ENCODE measurements around the gene OR1D5. TPM values are rescaled to one million over a fixed set of nuclear protein-coding genes. Genes with fewer than 3 reads are reported as not detected.
"Not testable (repeated sequence)": the region's sequence is repeated elsewhere in the genome, so short reads cannot be mapped to it uniquely, and the experiment has no call there.

Gene OR1D5
- total RNA-seq, 1 experiment from 2014 or later, result not detected

DNA sequence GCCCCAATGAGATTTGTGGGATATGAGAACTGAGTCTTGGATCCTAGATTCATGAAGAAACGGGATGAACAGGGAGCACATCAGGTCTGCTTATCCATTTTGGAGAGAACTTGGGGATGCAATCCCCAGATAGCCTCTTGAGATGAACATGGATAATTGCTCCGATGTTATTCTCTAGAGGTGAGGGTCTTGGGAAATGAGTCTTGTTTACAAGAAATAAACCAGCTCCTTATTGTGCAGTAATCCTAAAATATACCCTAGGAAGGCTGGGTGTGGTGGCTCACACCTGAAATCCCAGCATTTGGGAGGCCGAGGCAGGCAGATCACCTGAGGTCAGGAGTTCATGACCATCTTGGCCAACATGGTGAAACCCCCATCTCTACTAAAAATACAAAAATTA lies 40.9 kb upstream of the OR1D5 start, which contains the start of gene OR1D2:
OR1D2 (minus strand) TSS at position 101 of the 400 bp plus-strand sequence. CDS start 11,426 bp downstream, outside the sequence.
- no peak within 1 kb of the TSS for H2BK12ac ChIP-seq (ENCODE audit: insufficient read length, low read depth, low read length)
- H3K18ac ChIP-seq (ENCODE audit: insufficient read length, low read depth, low read length), result no peak within 1 kb of the TSS
- no peak within 1 kb of the TSS for H2BK20ac ChIP-seq (ENCODE audit: low read depth, low read length, poor library complexity, severe bottlenecking)
- H3K79me1 ChIP-seq (ENCODE audit: insufficient read depth, low read depth, low read length, poor library complexity, severe bottlenecking), result no peaks in the 10 kb centered on the region
- H2BK5ac ChIP-seq (ENCODE audit: insufficient read length, low read length), result no peak within 1 kb of the TSS
- no peak for DNase-seq
- Mint-ChIP-seq H3K4me1 (no peaks in the 10 kb centered on the region), H3K4me3 (no peak within 1 kb of the TSS), H3K27me3 (ENCODE audit: low read depth) (no peaks in the 10 kb centered on the region; the same call in 1 of the 2 replicates), H3K27ac (no peak within 1 kb of the TSS), H3K9me3 (peaks cover 68 to 87% of the 10 kb centered on the region in 2 experiments), H3K36me3 (ENCODE audit: insufficient read depth in 1 of 3, low read depth in 3 of 3) (peaks cover 0 to 30% (median 0%) of the 10 kb centered on the region in 3 experiments; a peak in 3 of 7 replicates)
- no peak within 1 kb of the TSS for H3K23ac ChIP-seq (ENCODE audit: insufficient read length, low read depth, low read length)
- H3K9me3 ChIP-seq (ENCODE audit: control insufficient read depth, low read depth, low read length), result peaks cover 64% of the 10 kb centered on the region
- no peak within 1 kb of the TSS for H3K9ac ChIP-seq (ENCODE audit: extremely low read depth, insufficient read length, low read length)
- no peak within 1 kb of the TSS for H2AK5ac ChIP-seq (ENCODE audit: insufficient read length, low read length)
- H3K4ac ChIP-seq (ENCODE audit: low read depth, low read length), result no peak within 1 kb of the TSS
- H3K27ac ChIP-seq (ENCODE audit: insufficient read length, low read depth, low read length), result no peak within 1 kb of the TSS
- H3K56ac ChIP-seq (ENCODE audit: insufficient read length, low read depth, low read length), result no peak within 1 kb of the TSS
- H3K27me3 ChIP-seq (ENCODE audit: insufficient read depth, low read length), result no peaks in the 10 kb centered on the region; the same call in 1 of the 2 replicates
- no peak within 1 kb of the TSS for H4K91ac ChIP-seq (ENCODE audit: insufficient read length, low read depth, low read length)
- H2BK15ac ChIP-seq (ENCODE audit: low read depth, low read length), result no peak within 1 kb of the TSS
- TF ChIP-seq, protein P1, sequence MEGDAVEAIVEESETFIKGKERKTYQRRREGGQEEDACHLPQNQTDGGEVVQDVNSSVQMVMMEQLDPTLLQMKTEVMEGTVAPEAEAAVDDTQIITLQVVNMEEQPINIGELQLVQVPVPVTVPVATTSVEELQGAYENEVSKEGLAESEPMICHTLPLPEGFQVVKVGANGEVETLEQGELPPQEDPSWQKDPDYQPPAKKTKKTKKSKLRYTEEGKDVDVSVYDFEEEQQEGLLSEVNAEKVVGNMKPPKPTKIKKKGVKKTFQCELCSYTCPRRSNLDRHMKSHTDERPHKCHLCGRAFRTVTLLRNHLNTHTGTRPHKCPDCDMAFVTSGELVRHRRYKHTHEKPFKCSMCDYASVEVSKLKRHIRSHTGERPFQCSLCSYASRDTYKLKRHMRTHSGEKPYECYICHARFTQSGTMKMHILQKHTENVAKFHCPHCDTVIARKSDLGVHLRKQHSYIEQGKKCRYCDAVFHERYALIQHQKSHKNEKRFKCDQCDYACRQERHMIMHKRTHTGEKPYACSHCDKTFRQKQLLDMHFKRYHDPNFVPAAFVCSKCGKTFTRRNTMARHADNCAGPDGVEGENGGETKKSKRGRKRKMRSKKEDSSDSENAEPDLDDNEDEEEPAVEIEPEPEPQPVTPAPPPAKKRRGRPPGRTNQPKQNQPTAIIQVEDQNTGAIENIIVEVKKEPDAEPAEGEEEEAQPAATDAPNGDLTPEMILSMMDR (conservative IDR thresholded peaks at IDR 0.05), result no peak
- H3K23me2 ChIP-seq (ENCODE audit: insufficient read length, low read depth, low read length, poor library complexity, severe bottlenecking), result no peaks in the 10 kb centered on the region
- no peak within 1 kb of the TSS for H3T11ph ChIP-seq (ENCODE audit: low read length)
- H2AFZ ChIP-seq (ENCODE audit: low read length), result no peak within 1 kb of the TSS
- H3K14ac ChIP-seq (ENCODE audit: insufficient read depth, low read length), result no peak within 1 kb of the TSS
- H3K79me2 ChIP-seq (ENCODE audit: insufficient read depth, low read length), result no peaks in the 10 kb centered on the region
- no peak within 1 kb of the TSS for H2BK120ac ChIP-seq (ENCODE audit: low read depth, low read length, poor library complexity, severe bottlenecking)
- no peak within 1 kb of the TSS for H4K8ac ChIP-seq (replicated peaks; ENCODE audit: insufficient read length, low read depth, low read length)
- no peaks in the 10 kb centered on the region for H3K4me1 ChIP-seq (ENCODE audit: insufficient read depth, low read length)
- WGBS (ENCODE audit: extremely low coverage, insufficient read length, low lambda C conversion rate), result no CpG with 5 or more reads among the region's 3 CpGs
- H4K5ac ChIP-seq (ENCODE audit: insufficient read length, low read depth, low read length), result no peak within 1 kb of the TSS
- no peaks in the 10 kb centered on the region for H4K20me1 ChIP-seq (ENCODE audit: control insufficient read depth, insufficient read depth, insufficient read length)
- no peak within 1 kb of the TSS for H3K4me2 ChIP-seq (ENCODE audit: insufficient read depth, insufficient read length, low read length)

DNA sequence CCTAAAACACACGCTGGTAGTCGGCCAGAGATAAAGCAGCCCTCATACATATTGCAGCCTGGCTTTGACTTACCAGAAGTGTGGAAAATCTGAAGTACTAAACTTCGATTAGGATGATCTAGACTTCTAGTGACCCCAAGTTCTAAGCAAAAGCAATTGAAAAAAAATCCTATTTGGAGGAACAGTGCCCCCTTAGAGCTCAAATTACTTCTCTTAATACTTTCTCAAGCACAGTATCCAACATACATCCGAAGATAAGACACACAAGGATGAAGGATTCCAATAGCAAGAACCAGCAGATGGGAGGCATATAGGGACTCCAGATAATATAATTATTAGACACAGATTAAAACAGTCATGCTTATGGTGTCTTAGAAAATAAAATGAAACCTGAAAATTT lies 10.4 kb upstream of the OR1D5 start:
- H3K23ac ChIP-seq (ENCODE audit: insufficient read length, low read depth, low read length), result not testable (repeated sequence)

More for the DNA sequence above, 10.4 kb upstream of the OR1D5 start:
- H3K27ac Mint-ChIP-seq; H4K5ac ChIP-seq (ENCODE audit: insufficient read length, low read depth, low read length); DNase-seq; H2BK5ac ChIP-seq (ENCODE audit: insufficient read length, low read length); H2AK5ac ChIP-seq (ENCODE audit: insufficient read length, low read length); H3K23me2 ChIP-seq (ENCODE audit: insufficient read length, low read depth, low read length, poor library complexity, severe bottlenecking); H3K9me3 ChIP-seq (ENCODE audit: control insufficient read depth, low read depth, low read length); H3K27ac ChIP-seq (ENCODE audit: insufficient read length, low read depth, low read length); H4K91ac ChIP-seq (ENCODE audit: insufficient read length, low read depth, low read length); H2BK12ac ChIP-seq (ENCODE audit: insufficient read length, low read depth, low read length); H3K9ac ChIP-seq (ENCODE audit: extremely low read depth, insufficient read length, low read length); H2BK20ac ChIP-seq (ENCODE audit: low read depth, low read length, poor library complexity, severe bottlenecking); H4K8ac ChIP-seq (replicated peaks; ENCODE audit: insufficient read length, low read depth, low read length); H3T11ph ChIP-seq (ENCODE audit: low read length); H3K4me2 ChIP-seq (ENCODE audit: insufficient read depth, insufficient read length, low read length); H2BK120ac ChIP-seq (ENCODE audit: low read depth, low read length, poor library complexity, severe bottlenecking); H3K4ac ChIP-seq (ENCODE audit: low read depth, low read length); H3K18ac ChIP-seq (ENCODE audit: insufficient read length, low read depth, low read length); H2AFZ ChIP-seq (ENCODE audit: low read length); H3K4me1 ChIP-seq (ENCODE audit: insufficient read depth, low read length); H3K14ac ChIP-seq (ENCODE audit: insufficient read depth, low read length); H3K4me3 Mint-ChIP-seq; H3K4me1 Mint-ChIP-seq; H2BK15ac ChIP-seq (ENCODE audit: low read depth, low read length); H3K79me1 ChIP-seq (ENCODE audit: insufficient read depth, low read depth, low read length, poor library complexity, severe bottlenecking); H3K27me3 ChIP-seq (ENCODE audit: insufficient read depth, low read length); H4K20me1 ChIP-seq (ENCODE audit: control insufficient read depth, insufficient read depth, insufficient read length); H3K36me3 Mint-ChIP-seq (ENCODE audit: insufficient read depth in 1 of 3, low read depth in 3 of 3); H3K79me2 ChIP-seq (ENCODE audit: insufficient read depth, low read length); H3K56ac ChIP-seq (ENCODE audit: insufficient read length, low read depth, low read length); H3K27me3 Mint-ChIP-seq (ENCODE audit: low read depth): not testable (repeated sequence)
- peaks cover 10 to 56% of the 10 kb centered on the region in 2 experiments for H3K9me3 Mint-ChIP-seq
- WGBS (ENCODE audit: extremely low coverage, insufficient read length, low lambda C conversion rate), result no CpG with 5 or more reads among the region's 4 CpGs

All from H9 (cell line).